Measurements from ENCODE around the gene ZNF385D.

GRCh38 chr3:21654662-21655061, 96.3 kb downstream of the ZNF385D start:
- TF ChIP-seq CTCF (conservative IDR thresholded peaks at IDR 0.05; ENCODE audit: low read depth in 2 of 2): no peak
- no peak for TF ChIP-seq CREB1 (CRISPR knock-in tag; IDR thresholded peaks at IDR 0.05; ENCODE audit: low read depth)
- TF ChIP-seq, protein P1, sequence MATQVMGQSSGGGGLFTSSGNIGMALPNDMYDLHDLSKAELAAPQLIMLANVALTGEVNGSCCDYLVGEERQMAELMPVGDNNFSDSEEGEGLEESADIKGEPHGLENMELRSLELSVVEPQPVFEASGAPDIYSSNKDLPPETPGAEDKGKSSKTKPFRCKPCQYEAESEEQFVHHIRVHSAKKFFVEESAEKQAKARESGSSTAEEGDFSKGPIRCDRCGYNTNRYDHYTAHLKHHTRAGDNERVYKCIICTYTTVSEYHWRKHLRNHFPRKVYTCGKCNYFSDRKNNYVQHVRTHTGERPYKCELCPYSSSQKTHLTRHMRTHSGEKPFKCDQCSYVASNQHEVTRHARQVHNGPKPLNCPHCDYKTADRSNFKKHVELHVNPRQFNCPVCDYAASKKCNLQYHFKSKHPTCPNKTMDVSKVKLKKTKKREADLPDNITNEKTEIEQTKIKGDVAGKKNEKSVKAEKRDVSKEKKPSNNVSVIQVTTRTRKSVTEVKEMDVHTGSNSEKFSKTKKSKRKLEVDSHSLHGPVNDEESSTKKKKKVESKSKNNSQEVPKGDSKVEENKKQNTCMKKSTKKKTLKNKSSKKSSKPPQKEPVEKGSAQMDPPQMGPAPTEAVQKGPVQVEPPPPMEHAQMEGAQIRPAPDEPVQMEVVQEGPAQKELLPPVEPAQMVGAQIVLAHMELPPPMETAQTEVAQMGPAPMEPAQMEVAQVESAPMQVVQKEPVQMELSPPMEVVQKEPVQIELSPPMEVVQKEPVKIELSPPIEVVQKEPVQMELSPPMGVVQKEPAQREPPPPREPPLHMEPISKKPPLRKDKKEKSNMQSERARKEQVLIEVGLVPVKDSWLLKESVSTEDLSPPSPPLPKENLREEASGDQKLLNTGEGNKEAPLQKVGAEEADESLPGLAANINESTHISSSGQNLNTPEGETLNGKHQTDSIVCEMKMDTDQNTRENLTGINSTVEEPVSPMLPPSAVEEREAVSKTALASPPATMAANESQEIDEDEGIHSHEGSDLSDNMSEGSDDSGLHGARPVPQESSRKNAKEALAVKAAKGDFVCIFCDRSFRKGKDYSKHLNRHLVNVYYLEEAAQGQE (IDR thresholded peaks at IDR 0.05; ENCODE audit: unreplicated experiment): no peak
- TF ChIP-seq EZH2 (IDR thresholded peaks at IDR 0.05; ENCODE audit: low read depth, unreplicated experiment): no peak
- TF ChIP-seq POLR2AphosphoS5 (IDR thresholded peaks at IDR 0.05; ENCODE audit: low read depth): no peak
- TF ChIP-seq EZH2phosphoT487 (IDR thresholded peaks at IDR 0.05; ENCODE audit: unreplicated experiment): no peak
- TF ChIP-seq ETS1 (IDR thresholded peaks at IDR 0.05): no peak
- no peak for TF ChIP-seq NANOG (IDR thresholded peaks at IDR 0.05; ENCODE audit: borderline replicate concordance)
- no peak for TF ChIP-seq ZNF331 (CRISPR knock-in tag; IDR thresholded peaks at IDR 0.05; ENCODE audit: low read depth)
- TF ChIP-seq JUNB (IDR thresholded peaks at IDR 0.05; ENCODE audit: unreplicated experiment): no peak
- no peak for TF ChIP-seq ZNF114 (CRISPR knock-in tag; IDR thresholded peaks at IDR 0.05)
- no peak for TF ChIP-seq STAT1 (IDR thresholded peaks at IDR 0.05; ENCODE audit: unreplicated experiment)

Data from GM23338 (cell line).